ENCODE data around the gene SMOC2. TPM values are rescaled to one million over a fixed set of nuclear protein-coding genes. Genes with fewer than 3 reads are reported as not detected.
A peak's percentile ranks its signal among the peaks of the same experiment; 100 is the strongest.

The SMOC2 gene
- total RNA-seq, 4 donors from 2014 or later = 74.7 to 139 (median 118) TPM

DNA sequence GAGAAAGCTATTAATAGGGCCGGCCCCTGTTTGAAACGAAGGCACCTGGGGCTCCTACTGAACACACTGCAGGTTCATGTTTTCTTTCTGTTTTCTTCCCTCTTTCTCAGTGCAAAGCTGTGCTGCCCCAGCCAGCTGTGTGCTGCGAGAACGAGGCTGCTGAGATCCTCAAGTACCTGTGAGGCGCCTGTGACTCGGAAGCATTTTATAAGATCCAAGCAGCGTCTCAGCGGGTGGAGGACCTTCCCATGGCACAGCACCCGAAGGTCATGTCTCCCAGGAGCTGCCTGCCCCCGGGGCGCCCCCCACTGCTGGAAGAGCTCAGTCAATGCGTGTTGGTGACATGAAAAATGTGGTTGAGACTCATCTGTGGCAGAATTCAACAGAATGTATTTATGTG is 66.3 kb downstream of the SMOC2 start:
- H3K4me3 ChIP-seq = no peak overlapping the region
- H3K4me1 ChIP-seq = no peaks in the 10 kb centered on the region
- H3K27ac ChIP-seq = no peak overlapping the region
- H3K9me3 ChIP-seq = no peaks in the 10 kb centered on the region
- DNase-seq (ENCODE audit: low spot score in 2 of 2) = no peak
- TF ChIP-seq, protein P1, sequence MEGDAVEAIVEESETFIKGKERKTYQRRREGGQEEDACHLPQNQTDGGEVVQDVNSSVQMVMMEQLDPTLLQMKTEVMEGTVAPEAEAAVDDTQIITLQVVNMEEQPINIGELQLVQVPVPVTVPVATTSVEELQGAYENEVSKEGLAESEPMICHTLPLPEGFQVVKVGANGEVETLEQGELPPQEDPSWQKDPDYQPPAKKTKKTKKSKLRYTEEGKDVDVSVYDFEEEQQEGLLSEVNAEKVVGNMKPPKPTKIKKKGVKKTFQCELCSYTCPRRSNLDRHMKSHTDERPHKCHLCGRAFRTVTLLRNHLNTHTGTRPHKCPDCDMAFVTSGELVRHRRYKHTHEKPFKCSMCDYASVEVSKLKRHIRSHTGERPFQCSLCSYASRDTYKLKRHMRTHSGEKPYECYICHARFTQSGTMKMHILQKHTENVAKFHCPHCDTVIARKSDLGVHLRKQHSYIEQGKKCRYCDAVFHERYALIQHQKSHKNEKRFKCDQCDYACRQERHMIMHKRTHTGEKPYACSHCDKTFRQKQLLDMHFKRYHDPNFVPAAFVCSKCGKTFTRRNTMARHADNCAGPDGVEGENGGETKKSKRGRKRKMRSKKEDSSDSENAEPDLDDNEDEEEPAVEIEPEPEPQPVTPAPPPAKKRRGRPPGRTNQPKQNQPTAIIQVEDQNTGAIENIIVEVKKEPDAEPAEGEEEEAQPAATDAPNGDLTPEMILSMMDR (IDR thresholded peaks at IDR 0.05) = no peak
- no peak for TF ChIP-seq EP300 (IDR thresholded peaks at IDR 0.05)
- TF ChIP-seq POLR2A (IDR thresholded peaks at IDR 0.05) = no peak
- H3K36me3 ChIP-seq = no peaks in the 10 kb centered on the region
- 71 to 74% methylated on average over 12 of the region's 12 CpGs for WGBS, 2 donors
- no peaks in the 10 kb centered on the region for H3K27me3 ChIP-seq

DNA sequence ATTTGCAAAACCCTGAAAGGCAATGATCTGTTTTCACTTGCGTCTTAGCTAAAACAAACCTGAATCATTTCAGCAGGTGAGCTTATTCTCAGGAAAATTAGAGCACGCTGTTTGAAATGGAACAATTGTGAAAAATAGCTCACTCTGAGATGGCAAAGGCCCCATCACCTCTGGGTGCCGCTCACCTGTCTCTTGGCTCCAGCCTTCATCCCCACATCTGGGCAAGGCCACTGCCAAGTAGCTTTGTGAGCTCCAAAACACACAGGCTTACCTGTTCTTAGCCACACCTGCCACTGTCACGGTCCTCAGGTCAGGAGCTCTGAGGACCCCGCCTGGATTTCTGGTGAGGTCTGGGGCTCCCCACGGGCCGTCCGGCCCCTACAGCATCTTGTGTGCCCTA is 66.7 kb downstream of the SMOC2 start:
- WGBS, 2 donors = 95 to 97% methylated on average over 8 of the region's 8 CpGs

GRCh38 chr6:168508903-168509302 is 67.9 kb downstream of the SMOC2 start:
- TF ChIP-seq, protein P1 (IDR thresholded peaks at IDR 0.05) = no peak
- TF ChIP-seq EP300 (IDR thresholded peaks at IDR 0.05) (no peak), POLR2A (IDR thresholded peaks at IDR 0.05) (no peak)
- H3K9me3 ChIP-seq = no peaks in the 10 kb centered on the region
- no peaks in the 10 kb centered on the region for H3K27me3 ChIP-seq
- H3K4me1 ChIP-seq = peaks cover 0 to 1% (median 0%) of the 10 kb centered on the region in 4 donors
- H3K27ac ChIP-seq = no peak overlapping the region
- no peak for DNase-seq (ENCODE audit: low spot score in 2 of 2)
- no peak overlapping the region for H3K4me3 ChIP-seq
- WGBS, 2 donors = 62 to 75% methylated on average over 12 of the region's 12 CpGs
- H3K36me3 ChIP-seq = no peaks in the 10 kb centered on the region

More for the DNA sequence above, 66.7 kb downstream of the SMOC2 start:
- TF ChIP-seq, protein P1 (IDR thresholded peaks at IDR 0.05) = no peak
- TF ChIP-seq POLR2A (IDR thresholded peaks at IDR 0.05) (no peak), EP300 (IDR thresholded peaks at IDR 0.05) (no peak)
- no peaks in the 10 kb centered on the region for H3K4me1 ChIP-seq
- H3K4me3 ChIP-seq = no peak overlapping the region
- no peaks in the 10 kb centered on the region for H3K9me3 ChIP-seq
- no peaks in the 10 kb centered on the region for H3K36me3 ChIP-seq
- DNase-seq (ENCODE audit: low spot score in 2 of 2) = no peak
- H3K27me3 ChIP-seq = no peaks in the 10 kb centered on the region
- H3K27ac ChIP-seq = no peak overlapping the region

DNA sequence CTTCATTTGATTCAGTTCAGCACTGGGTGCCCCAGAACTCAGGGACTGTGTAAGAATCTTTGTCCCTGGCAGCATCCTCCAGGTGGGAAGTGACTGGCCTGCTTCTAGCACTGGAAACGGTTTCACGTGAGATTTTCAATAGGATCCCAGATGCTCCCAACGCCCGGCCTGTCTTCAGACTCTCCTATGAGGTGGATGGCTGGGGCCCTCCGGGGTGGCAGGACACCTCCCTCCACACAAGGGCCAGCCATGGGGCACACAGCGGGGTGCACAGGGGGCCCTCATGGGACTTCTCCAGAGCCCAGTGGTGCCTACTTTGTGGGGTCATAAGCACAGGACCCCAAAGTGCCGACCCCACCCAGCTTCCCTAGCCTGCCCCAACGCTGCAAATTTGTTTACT is 72.8 kb downstream of the SMOC2 start:
- DNase-seq (ENCODE audit: low spot score in 2 of 2) = no peak
- peak overlapping the region in 2 of 4 donors; percentile 55 to 70 for H3K27ac ChIP-seq
- WGBS, 2 donors = 67 to 75% methylated on average over 7 to 8 of the region's 8 CpGs
- H3K9me3 ChIP-seq = no peaks in the 10 kb centered on the region
- H3K27me3 ChIP-seq = no peaks in the 10 kb centered on the region
- no peaks in the 10 kb centered on the region for H3K36me3 ChIP-seq
- TF ChIP-seq, protein P1 (IDR thresholded peaks at IDR 0.05) = no peak
- TF ChIP-seq EP300 (IDR thresholded peaks at IDR 0.05) (no peak), POLR2A (IDR thresholded peaks at IDR 0.05) (no peak)
- no peak overlapping the region for H3K4me3 ChIP-seq
- peaks cover 0 to 15% (median 0%) of the 10 kb centered on the region in 4 donors for H3K4me1 ChIP-seq

GRCh38 chr6:168514216-168514615 is 73.2 kb downstream of the SMOC2 start:
- TF ChIP-seq, protein P1 (IDR thresholded peaks at IDR 0.05) = no peak
- TF ChIP-seq EP300 (IDR thresholded peaks at IDR 0.05) = peak; percentile 27 to 95
- 33 to 34% methylated on average over 10 of the region's 10 CpGs for WGBS, 2 donors
- peak; percentile 76 to 89 for DNase-seq (ENCODE audit: low spot score in 2 of 2)
- no peaks in the 10 kb centered on the region for H3K27me3 ChIP-seq
- no peaks in the 10 kb centered on the region for H3K9me3 ChIP-seq
- H3K27ac ChIP-seq = peak overlapping the region in 2 of 4 donors; percentile 55 to 70
- H3K4me1 ChIP-seq = peaks cover 0 to 15% (median 0%) of the 10 kb centered on the region in 4 donors
- no peaks in the 10 kb centered on the region for H3K36me3 ChIP-seq
- no peak overlapping the region for H3K4me3 ChIP-seq

All from tibial nerve (tissue), 4 donors.